Measurements from ENCODE around the gene ENKD1.

Gene ENKD1

GRCh38 chr16:67679935-67680897 lies 13.7 kb upstream of the ENKD1 start:
- no peak for DNase-seq

DNA sequence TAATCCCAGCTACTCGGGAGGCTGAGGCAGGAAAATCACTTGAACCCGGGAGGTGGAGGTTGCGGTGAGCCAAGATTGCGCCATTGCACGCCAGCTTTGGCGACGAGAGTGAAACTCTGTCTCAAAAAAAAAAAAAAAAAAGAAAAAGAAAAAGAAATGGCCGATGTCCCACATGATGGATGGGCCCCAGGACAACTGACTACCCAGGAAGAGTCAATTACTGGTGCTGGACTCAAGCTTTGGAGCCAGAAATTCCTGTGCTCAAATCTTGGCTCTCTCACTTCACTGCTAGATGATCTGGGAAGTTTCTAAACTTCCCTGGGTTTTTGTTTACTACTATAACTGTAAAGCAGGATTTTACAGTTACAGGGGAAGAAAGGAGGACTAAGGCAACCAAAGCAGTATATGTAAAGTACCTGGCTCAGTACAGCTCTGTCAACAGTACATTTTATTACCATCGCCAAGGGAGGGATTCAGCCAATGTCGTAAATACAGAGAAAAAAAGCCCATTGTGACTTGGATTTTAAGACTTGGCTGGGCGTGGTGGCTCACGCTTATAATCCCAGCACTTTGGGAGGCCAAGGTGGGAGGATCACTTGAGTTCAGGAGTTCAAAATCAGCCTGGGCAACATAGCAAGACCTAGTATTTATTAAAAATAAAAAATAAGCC lies 11.9 kb upstream of the ENKD1 start:
- no peak for DNase-seq

- DNase-seq = no peak
Observed at GRCh38 chr16:67677712-67678111, 11.2 kb upstream of the ENKD1 start.

GRCh38 chr16:67676939-67677338 lies 10.4 kb upstream of the ENKD1 start:
- DNase-seq = no peak

DNA sequence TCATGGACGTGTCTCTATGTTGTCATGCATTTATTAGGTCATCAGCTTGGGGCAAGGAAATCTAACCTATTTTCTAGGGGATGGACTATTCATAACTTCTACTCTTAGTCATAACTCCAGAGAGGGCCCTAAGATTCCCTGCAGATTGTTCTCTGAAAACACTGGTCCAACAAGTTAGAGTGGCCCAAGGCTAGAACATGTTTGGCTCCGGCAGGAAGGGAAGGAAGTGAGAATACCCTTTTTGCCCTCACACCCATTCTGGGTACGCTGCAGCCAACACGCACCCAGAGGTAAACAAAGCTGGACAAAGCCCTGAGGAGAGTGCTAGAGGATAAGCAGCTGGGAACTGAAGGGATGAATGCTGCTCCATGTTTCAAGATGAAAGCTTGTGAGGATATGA lies 10.0 kb upstream of the ENKD1 start:
- no peak for DNase-seq

- DNase-seq = no peak
Observed at GRCh38 chr16:67675999-67676398, 9.4 kb upstream of the ENKD1 start.

GRCh38 chr16:67675579-67675935 lies 9.0 kb upstream of the ENKD1 start:
- no peak for DNase-seq

DNA sequence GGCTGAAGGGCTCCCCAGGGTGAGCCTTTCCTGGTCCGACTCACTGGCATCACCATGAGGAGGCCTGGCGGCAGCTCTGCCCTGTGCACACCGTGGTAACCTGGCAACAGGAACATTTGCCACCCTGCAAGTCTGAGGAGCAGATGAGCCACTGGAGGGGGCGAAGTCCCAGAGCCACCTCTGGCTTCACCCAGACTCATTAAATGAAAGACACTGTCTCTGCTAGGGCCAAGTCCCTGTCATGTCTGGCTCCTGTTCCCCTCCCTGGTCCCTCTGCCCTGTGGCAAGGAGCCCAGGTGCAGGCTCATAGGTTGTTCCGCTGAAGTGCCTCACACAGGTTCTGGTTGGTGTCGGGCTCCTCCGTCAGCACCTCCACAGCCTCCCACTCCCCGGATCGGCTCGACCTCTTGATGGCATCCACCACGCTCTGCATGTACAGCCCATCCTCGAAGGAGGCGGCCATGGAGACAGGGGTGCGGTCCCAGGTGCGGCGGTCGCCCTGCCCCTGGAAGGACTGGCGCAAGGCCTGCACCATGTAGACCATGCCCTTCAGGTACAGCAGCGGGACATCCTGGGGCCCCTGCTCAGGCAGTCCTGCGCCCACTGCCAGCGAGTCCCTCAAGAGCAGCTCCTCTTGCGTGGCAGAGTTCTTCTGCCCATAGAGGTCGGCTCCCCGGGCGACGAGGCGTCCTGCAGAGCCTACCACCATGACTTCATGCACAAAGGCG lies 8.5 kb upstream of the ENKD1 start:
- no peak for DNase-seq

GRCh38 chr16:67673712-67674580 lies 7.4 kb upstream of the ENKD1 start:
- DNase-seq = peak in 16 of 58 donors; percentile 11 to 34 (median 22)

DNA sequence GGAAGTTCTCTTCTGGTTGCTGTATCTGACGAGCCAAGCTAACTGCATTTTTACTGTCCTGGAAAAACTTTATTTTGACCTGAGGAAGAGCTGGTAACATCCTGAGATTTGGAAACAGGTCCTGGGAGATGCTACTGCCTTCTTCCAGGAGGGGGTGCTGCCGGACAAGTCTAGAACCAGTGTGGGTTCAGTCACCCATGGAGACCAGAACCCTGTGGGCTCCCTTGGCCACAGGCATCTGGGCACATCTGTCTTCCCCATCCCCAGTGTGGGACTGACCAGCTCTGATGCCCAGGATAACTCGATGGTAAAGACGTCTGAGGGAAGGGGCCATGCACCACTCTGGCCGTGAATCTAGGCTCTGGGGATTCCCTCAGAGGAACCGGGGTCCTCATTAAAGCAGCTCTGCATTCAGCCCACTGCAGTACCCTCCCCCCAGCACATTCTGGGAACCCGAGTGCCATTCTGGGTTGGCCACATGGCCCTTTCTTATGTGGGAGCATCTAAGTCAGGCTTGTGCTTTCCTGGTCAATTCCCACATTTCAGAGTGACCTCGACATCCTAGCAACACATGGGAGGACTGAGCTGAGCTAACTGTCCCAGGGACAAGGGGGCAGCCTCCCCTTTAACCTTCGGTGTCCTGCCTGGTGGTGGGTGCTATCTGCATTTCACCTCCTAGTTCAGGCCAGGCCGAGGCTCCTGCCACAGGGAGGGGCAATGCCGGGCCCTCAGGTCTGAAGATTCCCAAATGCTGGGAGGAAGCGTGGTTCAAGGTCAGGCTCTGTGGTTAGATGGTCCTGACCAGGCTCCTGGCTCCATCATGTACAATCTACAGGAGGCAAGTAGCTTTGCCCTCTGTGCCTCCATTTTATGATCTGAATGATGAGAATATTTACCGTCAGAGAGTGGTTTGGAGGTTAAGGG lies 6.5 kb upstream of the ENKD1 start:
- peak in 41 of 58 donors; percentile 13 to 63 (median 37) for DNase-seq

DNA sequence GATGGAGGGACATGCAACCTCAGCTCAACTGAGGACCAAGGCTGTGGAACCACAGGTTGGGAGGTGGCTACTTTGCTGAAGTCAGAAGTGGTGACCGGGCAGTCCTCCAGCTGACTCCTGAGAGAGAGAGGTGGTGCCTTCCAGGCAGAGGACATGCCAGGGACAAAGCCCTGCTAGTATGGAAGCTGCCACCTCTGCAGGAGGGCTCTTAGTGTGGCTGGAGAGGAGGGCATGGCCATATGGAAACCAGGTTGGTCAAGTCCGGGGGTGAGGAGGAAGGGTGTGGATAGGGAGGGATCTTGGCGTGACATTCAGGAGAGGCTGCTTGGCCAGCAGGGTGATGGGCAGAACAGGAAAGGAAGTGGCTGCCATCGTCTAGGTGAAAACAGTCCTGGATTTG lies 5.8 kb upstream of the ENKD1 start:
- no peak for DNase-seq

DNA sequence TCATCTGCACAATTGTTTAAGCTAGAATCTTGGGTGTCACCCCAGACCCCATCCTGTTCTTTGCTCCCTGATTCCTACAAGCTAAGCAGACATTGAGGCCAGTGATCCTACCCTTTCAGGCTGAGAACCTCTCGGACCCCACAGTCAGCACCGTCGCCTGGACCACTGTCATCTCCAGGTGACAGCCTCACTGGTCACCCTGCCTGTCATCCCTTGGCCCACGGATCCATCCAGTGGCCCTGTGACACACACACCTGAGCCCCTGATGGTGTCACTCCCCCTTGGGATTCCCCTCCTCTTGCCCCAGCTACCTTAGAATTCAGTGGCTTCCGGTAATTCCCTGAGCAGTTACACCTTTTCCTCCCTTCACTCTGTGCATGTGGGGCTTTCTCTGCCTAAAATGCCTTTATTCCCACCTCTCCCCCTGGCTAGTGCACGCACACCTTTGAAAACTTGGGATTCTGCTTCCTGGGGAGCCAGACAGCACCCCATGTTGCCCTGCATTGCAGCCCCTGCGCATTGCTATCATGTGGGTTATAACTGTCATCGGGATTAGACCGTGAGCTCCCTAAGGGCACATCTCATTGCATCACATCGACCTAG lies 3.0 kb upstream of the ENKD1 start:
- DNase-seq = no peak

DNA sequence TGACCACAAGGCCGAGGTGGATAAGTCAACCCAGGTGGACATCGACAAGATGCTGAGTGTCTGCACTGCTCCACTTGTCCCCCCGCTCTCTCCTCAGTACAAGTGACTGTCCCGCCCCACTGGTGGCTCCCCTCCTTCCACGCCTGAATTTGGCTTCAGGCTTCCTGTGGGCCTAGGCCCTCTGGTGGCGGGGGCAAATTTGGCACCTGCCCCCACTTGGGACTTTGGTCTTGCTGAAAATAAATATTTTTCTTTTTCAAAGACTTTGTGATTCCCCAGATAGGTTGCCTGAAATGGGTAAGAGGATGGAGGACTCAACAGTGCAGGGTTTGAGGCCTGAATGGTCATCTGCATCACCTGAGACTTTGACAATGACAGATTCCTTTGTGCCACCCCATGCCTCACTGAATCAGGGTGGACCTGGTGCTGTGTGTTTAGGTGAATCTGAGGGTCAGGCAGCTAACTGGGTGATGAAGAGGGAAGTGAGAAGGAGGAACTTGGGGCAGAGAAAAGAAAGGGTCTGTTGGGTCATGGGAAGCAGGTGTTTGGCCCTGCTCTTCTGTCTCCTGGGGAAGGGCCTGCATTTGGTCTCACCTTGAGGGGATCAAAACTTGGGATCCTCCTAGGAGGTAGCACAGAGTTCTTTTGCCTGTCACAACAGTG lies 2.1 kb upstream of the ENKD1 start:
- DNase-seq = no peak

GRCh38 chr16:67667817-67668494 lies 1.4 kb upstream of the ENKD1 start:
- peak in 57 of 58 donors; percentile 23 to 94 (median 79) for DNase-seq

DNA sequence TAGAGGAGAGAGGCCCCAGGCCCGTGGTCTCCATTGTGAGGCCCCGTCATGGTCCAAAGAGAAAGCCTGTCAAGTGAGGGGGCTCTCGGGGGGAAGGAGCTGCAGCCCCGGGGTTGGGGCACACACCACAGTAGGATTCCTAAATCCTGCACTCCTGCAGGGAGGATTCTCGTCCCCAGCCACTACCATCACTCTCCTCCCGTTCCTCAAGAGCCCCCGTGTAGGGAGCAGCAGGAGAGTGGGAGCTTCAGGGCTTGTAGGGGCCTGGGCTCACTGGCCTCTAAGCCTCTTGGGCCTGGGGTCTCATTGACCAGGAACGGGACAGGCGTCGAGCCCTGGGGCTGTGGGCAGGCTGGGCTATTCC lies 885 bp upstream of the ENKD1 start:
- DNase-seq = no peak

DNA sequence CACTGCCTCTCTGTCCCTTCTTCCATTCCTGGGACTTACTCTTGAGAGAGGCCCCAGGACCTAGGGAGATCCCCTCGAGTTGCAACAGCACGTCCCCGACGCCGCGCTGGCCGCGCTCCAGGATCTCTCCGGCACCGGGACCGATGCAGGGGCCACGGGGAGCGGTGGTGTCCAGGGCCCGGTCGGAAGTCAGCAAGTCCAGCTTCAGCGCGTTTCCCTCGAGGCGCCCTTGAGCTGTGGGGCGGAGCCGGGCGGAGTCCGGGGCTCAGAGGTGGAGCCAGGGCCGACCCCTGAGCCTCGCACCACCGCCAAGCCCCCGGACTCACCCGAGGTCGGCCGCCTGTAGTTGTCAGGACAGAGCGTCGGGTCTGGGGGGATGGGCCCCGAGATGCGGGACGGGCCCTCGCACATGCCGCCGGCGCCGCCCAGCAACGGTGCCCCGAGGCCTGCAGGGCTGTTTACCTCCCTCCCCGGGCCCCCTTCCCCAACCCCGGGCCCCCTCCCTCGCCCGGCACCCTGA lies 458 bp downstream of the ENKD1 start:
- peak in 1 of 58 donors; percentile 13 for DNase-seq

DNA sequence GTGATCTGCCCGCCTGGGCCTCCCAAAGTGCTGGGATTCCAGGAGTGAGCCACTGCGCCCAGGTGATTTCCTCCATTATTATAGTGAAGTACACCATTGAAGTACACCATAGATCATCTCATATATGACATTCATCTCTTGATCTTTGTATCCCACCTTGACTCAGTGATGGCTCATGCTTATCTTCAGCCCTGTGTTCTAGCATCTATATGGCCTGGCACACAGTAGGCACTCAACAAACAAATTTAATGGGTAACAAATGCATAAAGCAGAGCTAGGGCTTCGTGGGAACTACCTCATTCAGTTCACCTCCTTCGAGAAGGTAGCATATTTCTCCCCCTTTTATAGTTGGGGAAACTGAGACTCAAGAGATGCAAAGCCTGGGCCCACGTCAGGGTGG lies 952 bp downstream of the ENKD1 start:
- DNase-seq = no peak

GRCh38 chr16:67664871-67665270 lies 1.7 kb downstream of the ENKD1 start:
- DNase-seq = no peak
